Lower leg skin (tissue), 3 donors: ENCODE results near the gene GPBAR1.

ENCODE experiments used
- CTCF ChIP-seq, 3 donors: fragments of 450-650 bp; IDR thresholded peaks; one replicate each; pipeline ENCODE4 v1.5.1; 2016; ENCODE audit warnings: antibody characterized with exemption in 3 of 3, mild to moderate bottlenecking in 3 of 3, moderate library complexity in 2 of 3
- POLR2A ChIP-seq, 2 donors: fragments of 450-650 bp; IDR thresholded peaks; one replicate each; pipeline ENCODE4 v1.6.1; 2016 to 2017; ENCODE audit warnings: antibody characterized with exemption in 2 of 2, mild to moderate bottlenecking in 1 of 2, moderate library complexity in 1 of 2

DNA sequence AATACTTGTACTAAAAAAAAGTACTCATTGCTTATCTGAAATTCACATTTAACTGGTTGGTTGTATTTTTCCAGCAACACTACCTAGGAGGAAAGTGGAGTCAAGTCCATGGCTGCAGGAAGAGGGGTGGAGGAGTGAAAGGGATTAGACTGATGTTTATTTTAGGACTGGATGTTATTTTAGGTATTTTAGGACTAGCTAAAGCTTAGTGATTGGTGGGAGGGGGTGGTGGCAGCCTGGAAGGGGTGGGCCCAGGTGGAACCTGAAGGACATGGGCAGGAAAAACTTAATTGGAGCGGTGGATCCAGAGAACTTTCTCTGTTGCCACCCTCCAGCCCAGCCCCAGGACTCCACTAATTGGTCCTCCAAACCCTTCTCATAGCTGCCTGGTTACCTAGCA lies 35.4 kb downstream of the GPBAR1 start:
- TF ChIP-seq POLR2A (IDR thresholded peaks at IDR 0.05) (no peak), CTCF (IDR thresholded peaks at IDR 0.05) (no peak)
